Ovary (tissue), 3 donors: ENCODE results near the gene KDM4C.

ENCODE experiments used
- EP300 ChIP-seq: sonication (generic); formaldehyde crosslinking; IDR thresholded peaks from one replicate; pipeline ENCODE4 v1.6.1; 2017; ENCODE audit warnings: antibody characterized with exemption
- TF ChIP-seq, protein P1 (sequence below), 3 donors: fragments of 450-650 bp in 2 of 3; fragments of 200-600 bp in 1 of 3; IDR thresholded peaks; one replicate each; pipeline versions ENCODE4 v1.5.1 to v1.8.0; 2016 to 2022; ENCODE audit warnings: antibody characterized with exemption in 3 of 3, mild to moderate bottlenecking in 1 of 3
- donor health status: DM: no; HTN: no; CAD: no.

DNA sequence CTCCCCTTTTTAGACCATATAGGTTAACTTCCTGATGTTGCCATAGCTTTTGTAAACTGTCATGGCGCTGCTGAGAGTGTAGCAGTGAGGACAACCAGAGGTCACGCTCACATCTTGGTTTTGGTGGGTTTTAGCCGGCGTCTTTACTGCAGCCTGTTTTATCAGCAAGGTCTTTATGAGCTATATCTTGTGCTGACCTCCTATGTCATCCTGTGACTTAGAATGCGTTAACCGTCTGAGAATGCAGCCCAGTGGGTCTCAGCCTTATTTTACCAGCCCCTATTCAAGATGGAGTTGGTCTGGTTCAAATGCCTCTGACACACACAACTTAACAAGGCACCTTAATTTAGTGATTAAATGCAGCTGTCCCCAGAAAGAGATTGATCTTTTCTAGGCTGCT, 23.9 kb upstream of the KDM4C start:
- TF ChIP-seq EP300 = no peak
- TF ChIP-seq, protein P1, sequence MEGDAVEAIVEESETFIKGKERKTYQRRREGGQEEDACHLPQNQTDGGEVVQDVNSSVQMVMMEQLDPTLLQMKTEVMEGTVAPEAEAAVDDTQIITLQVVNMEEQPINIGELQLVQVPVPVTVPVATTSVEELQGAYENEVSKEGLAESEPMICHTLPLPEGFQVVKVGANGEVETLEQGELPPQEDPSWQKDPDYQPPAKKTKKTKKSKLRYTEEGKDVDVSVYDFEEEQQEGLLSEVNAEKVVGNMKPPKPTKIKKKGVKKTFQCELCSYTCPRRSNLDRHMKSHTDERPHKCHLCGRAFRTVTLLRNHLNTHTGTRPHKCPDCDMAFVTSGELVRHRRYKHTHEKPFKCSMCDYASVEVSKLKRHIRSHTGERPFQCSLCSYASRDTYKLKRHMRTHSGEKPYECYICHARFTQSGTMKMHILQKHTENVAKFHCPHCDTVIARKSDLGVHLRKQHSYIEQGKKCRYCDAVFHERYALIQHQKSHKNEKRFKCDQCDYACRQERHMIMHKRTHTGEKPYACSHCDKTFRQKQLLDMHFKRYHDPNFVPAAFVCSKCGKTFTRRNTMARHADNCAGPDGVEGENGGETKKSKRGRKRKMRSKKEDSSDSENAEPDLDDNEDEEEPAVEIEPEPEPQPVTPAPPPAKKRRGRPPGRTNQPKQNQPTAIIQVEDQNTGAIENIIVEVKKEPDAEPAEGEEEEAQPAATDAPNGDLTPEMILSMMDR (IDR thresholded peaks at IDR 0.05) = no peak
